Measurements from ENCODE around the gene LSAMP. TPM values are rescaled to one million over a fixed set of nuclear protein-coding genes. Genes with fewer than 3 reads are reported as not detected.

Gene LSAMP
- total RNA-seq, 3 donors from 2014 or later, result 0.78 to 39.8 (median 1.9) TPM

GRCh38 chr3:116281313-116282143, 163.8 kb downstream of the LSAMP start:
- H3K9me3 ChIP-seq, result no peaks in the 10 kb centered on the region
- H3K36me3 ChIP-seq (ENCODE audit: low read depth), result no peaks in the 10 kb centered on the region
- ATAC-seq (no peak), DNase-seq (no peak)
- no peak overlapping the region for H3K4me3 ChIP-seq
- intact Hi-C loops (cut with DNase I, micrococcal nuclease), result no loop called here
- H3K4me1 ChIP-seq (ENCODE audit: low read depth), result no peaks in the 10 kb centered on the region
- TF ChIP-seq, protein P1, sequence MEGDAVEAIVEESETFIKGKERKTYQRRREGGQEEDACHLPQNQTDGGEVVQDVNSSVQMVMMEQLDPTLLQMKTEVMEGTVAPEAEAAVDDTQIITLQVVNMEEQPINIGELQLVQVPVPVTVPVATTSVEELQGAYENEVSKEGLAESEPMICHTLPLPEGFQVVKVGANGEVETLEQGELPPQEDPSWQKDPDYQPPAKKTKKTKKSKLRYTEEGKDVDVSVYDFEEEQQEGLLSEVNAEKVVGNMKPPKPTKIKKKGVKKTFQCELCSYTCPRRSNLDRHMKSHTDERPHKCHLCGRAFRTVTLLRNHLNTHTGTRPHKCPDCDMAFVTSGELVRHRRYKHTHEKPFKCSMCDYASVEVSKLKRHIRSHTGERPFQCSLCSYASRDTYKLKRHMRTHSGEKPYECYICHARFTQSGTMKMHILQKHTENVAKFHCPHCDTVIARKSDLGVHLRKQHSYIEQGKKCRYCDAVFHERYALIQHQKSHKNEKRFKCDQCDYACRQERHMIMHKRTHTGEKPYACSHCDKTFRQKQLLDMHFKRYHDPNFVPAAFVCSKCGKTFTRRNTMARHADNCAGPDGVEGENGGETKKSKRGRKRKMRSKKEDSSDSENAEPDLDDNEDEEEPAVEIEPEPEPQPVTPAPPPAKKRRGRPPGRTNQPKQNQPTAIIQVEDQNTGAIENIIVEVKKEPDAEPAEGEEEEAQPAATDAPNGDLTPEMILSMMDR (IDR thresholded peaks at IDR 0.05), result no peak

DNA sequence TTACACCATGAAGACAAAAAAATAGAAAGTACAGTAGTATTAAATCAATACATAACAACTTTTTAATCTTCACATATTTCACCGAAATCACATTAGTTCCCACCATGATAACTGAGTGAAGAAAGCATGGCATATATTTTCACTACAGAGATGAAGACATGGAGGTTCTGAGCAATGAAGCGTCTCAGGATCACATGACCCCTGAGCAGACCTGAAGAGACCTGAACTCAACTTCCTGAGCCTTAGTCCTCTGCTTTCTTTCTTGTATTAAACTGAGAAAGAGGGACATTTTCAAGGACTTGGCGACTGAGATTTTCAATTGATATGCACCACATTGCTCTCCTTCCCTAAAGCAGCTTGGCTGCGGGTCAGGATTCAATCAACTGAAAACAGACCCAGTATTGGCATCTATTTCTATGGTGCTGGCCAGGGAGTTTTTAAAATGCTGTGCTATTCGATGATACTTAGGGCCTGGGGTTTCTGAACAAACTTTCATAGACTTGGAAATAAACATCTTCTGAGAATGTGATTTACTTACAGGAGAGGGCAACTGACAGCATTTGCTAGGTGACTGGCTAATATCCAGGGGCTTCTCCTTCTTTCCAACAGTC, 165.1 kb downstream of the LSAMP start:
- intact Hi-C loops (cut with DNase I, micrococcal nuclease), result no loop called here
- no peak overlapping the region for H3K4me3 ChIP-seq
- H3K36me3 ChIP-seq (ENCODE audit: low read depth), result no peaks in the 10 kb centered on the region
- no peaks in the 10 kb centered on the region for H3K9me3 ChIP-seq
- DNase-seq (no peak), ATAC-seq (no peak)
- TF ChIP-seq, protein P1 (IDR thresholded peaks at IDR 0.05), result no peak
- H3K4me1 ChIP-seq (ENCODE audit: low read depth), result no peaks in the 10 kb centered on the region

DNA sequence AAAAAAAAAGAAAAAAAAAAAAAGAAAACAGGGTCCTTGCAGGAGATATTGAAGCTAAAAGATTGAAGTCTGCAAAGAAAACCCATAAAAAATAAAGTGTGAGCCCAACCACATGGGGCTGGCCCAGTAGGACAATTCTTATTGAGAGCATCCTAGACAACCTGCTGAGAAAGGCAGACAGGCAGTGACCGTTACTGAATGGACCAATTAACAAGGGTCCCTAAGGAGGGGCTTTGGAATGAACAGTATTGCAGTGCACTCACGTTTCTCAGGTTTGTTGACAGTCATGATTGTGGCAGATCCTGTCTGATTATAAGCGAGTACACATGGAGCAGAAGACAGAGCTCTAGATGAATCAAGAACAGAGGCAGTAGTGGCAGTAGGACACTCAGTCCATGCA, 168.6 kb downstream of the LSAMP start:
- ATAC-seq, result no peak
- Histone ChIP-seq H3K4me1 (ENCODE audit: low read depth) (no peaks in the 10 kb centered on the region), H3K9me3 (no peaks in the 10 kb centered on the region), H3K36me3 (ENCODE audit: low read depth) (no peaks in the 10 kb centered on the region), H3K4me3 (no peak overlapping the region)
- intact Hi-C loops (cut with DNase I, micrococcal nuclease), result no loop called here
- TF ChIP-seq, protein P1 (IDR thresholded peaks at IDR 0.05), result no peak
- no peak for DNase-seq

DNA sequence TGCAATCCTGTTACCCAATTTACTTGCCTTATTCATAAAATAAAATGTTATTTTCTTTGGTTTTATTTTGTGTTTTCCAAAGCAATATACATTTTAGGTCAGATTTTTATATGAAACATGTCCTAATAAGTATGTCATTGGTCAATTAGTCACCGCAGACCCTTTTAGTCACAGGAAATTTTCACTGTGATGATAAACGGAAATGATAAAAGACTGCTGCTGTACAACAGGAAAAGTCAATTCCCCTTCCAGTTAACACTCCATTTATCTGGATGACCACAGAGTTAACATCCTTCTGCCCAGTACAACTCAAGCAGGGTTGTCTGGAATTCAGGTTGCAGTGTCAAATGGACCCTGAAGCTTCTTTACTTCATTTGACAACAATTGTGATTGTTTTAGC, 175.2 kb downstream of the LSAMP start:
- intact Hi-C loops (cut with DNase I, micrococcal nuclease), result no loop called here
- Histone ChIP-seq H3K36me3 (ENCODE audit: low read depth) (no peaks in the 10 kb centered on the region), H3K4me1 (ENCODE audit: low read depth) (no peaks in the 10 kb centered on the region), H3K4me3 (no peak overlapping the region), H3K9me3 (no peaks in the 10 kb centered on the region)
- no peak for DNase-seq
- TF ChIP-seq, protein P1 (IDR thresholded peaks at IDR 0.05), result no peak
- no peak for ATAC-seq

- TF ChIP-seq, protein P1 (IDR thresholded peaks at IDR 0.05), result no peak
- intact Hi-C loops (cut with DNase I, micrococcal nuclease), result no loop called here
These were observed 178.2 kb downstream of the LSAMP start for GRCh38 chr3:116267116-116267515.

More at GRCh38 chr3:116267116-116267515, 178.2 kb downstream of the LSAMP start:
- Histone ChIP-seq H3K4me1 (ENCODE audit: low read depth) (no peaks in the 10 kb centered on the region), H3K9me3 (no peaks in the 10 kb centered on the region), H3K36me3 (ENCODE audit: low read depth) (no peaks in the 10 kb centered on the region), H3K4me3 (no peak overlapping the region)
- no peak for ATAC-seq
- no peak for DNase-seq
